Fibroblast of the aortic adventitia (primary cell): ENCODE measurements around the gene ITGA11. TPM values are rescaled to one million over a fixed set of nuclear protein-coding genes. Genes with fewer than 3 reads are reported as not detected.

Experiments
- DNase-seq: peaks from one replicate; pipeline ENCODE4 v3.0.0-alpha.2; 2010; ENCODE audit warnings: low read depth
- H3K4me3 ChIP-seq: 2 replicates; pipeline ENCODE4 v1.5.1; 2011; ENCODE audit warnings: low read depth, mild to moderate bottlenecking, control low read depth, low read length, moderate library complexity
- total RNA-seq: library from RNA; depleted of rRNA; stranded (reverse); fragments of >200 nt; gene quantifications from 2 replicates; pipeline ENCODE4 v1.2.3, GENCODE V29; 2012; ENCODE audit warnings: low replicate concordance
- TF ChIP-seq, protein P1 (sequence below): IDR thresholded peaks from 2 replicates; pipeline ENCODE4 v1.5.1; 2011; ENCODE audit warnings: mild to moderate bottlenecking, low read length, control low read depth, inconsistent platforms; ENCODE audit not compliant: insufficient read depth

The ITGA11 gene
- total RNA-seq, 1 donor, result 81.1 TPM

DNA sequence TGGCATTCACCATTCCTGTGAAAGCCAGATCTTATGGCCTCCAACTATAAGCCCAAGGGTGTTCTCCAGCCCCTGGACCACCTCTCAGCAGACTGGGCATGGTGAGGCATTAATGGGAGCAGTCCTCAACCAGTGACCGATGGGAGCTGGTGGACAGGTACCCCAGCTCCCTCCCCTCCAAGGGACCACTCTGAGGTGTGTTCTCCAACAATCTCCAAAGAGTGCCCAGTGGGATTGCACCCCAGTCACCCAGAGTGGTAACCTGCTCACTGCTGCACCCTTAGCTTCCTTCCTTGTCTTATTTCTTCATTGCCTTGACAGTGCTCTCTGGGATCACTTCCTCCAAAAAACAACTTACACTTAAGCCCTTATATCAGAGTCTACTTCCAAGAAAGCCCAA is 8.2 kb upstream of the ITGA11 start:
- TF ChIP-seq, protein P1, sequence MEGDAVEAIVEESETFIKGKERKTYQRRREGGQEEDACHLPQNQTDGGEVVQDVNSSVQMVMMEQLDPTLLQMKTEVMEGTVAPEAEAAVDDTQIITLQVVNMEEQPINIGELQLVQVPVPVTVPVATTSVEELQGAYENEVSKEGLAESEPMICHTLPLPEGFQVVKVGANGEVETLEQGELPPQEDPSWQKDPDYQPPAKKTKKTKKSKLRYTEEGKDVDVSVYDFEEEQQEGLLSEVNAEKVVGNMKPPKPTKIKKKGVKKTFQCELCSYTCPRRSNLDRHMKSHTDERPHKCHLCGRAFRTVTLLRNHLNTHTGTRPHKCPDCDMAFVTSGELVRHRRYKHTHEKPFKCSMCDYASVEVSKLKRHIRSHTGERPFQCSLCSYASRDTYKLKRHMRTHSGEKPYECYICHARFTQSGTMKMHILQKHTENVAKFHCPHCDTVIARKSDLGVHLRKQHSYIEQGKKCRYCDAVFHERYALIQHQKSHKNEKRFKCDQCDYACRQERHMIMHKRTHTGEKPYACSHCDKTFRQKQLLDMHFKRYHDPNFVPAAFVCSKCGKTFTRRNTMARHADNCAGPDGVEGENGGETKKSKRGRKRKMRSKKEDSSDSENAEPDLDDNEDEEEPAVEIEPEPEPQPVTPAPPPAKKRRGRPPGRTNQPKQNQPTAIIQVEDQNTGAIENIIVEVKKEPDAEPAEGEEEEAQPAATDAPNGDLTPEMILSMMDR, result no peak
- no peak for DNase-seq
- H3K4me3 ChIP-seq, result no peak overlapping the region

DNA sequence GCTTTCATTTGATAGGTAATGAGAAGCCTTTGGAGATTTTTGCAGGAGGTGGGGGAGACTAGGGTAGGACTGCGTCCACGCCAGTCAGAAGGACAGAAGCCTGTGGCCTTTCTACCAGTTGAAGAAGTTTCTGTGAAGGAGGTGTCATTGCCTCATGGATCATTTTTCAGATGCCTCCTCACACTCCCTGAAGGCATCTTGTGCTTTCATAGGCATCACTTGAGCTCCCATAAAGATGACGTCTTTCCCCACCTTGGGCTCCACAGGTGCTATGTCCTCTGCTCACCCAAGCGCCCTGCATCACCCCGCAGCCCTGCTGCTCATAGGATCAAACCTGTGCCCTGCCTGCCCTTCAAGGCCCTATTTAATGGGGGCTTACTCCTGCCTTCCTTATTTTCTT is 7.5 kb upstream of the ITGA11 start:
- no peak overlapping the region for H3K4me3 ChIP-seq
- TF ChIP-seq, protein P1, result no peak
- no peak for DNase-seq

DNA sequence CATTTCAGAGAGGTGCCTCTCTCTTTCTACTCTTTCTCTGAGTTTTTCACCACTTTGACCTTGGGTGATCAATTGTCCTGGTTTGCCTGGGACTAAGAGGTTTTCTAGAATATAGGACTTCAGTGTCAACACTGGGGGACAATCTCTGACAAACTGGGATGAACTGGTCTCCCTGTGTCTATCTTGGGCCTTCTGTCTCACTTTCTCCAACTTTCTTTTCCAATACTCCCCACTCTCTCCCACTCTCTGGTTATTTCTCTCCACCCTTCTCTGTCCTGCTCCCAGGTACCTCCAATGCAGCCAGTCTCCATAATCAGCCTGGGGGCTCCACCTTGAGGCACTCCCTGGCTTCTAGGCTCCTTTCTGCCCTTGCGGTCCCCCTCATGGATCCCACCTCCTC is 4.7 kb upstream of the ITGA11 start:
- DNase-seq, result no peak
- TF ChIP-seq, protein P1, result no peak
- H3K4me3 ChIP-seq, result no peak overlapping the region

DNA sequence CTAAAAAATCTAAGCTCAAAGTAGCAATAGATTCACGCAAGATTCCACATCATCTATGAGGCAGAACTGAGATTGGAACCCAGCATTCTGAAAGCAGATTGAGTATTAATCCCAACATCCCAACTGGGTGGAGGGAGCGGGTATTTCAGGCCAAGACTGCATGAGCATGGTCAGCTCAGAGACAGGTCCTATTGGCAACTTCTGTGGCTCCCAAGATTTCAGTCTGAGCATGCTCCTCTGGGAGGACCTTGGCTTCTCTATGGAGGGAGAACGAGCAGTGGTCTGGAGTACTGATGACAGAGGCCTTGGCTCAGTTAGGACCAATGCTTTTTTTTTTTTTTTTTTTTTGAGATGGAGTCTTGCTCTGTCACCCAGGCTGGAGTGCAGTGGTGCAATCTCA is 4.0 kb upstream of the ITGA11 start:
- TF ChIP-seq, protein P1, result no peak
- DNase-seq, result no peak
- no peak overlapping the region for H3K4me3 ChIP-seq

DNA sequence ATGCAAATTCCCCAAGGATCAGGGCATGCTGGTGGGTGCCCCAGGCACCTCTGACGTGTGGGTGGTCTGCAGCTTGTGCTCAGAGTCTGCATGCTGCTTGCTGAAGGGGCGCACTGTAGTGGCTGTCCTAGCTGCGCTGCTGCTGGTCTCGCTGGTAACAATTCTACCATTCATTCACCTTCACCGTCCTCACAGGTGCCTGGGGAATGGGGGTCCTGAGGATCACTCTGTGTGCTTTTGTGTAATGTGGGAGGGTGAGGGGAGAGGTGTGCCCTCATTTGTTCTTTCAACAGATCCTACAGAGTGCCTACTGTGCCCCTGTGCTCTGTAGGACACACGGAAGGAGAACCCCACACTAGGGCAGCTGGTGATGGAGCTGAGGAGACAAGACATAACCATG is 2.1 kb upstream of the ITGA11 start:
- H3K4me3 ChIP-seq, result no peak overlapping the region
- no peak for DNase-seq
- TF ChIP-seq, protein P1, result no peak

DNA sequence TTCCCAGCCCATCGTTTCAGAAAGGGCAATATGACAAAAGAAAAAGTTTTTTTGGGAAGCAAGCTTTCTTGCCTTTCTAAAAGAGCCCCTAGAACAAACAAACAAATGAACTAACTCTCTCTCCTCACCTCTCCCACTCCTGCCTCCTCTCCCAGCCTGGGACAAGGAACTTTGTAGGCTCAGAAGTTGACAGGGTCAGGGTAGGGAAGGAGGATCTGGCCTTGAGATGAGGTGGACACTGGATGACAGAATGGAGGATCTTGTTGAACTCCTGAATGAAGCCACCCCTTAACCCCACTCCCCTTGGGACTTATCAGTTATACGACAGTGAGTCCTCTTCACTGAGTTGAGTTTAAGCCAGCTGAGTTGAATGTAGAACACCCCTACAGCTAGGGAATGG is 1.6 kb upstream of the ITGA11 start:
- TF ChIP-seq, protein P1, result no peak
- H3K4me3 ChIP-seq, result no peak overlapping the region
- DNase-seq, result no peak

DNA sequence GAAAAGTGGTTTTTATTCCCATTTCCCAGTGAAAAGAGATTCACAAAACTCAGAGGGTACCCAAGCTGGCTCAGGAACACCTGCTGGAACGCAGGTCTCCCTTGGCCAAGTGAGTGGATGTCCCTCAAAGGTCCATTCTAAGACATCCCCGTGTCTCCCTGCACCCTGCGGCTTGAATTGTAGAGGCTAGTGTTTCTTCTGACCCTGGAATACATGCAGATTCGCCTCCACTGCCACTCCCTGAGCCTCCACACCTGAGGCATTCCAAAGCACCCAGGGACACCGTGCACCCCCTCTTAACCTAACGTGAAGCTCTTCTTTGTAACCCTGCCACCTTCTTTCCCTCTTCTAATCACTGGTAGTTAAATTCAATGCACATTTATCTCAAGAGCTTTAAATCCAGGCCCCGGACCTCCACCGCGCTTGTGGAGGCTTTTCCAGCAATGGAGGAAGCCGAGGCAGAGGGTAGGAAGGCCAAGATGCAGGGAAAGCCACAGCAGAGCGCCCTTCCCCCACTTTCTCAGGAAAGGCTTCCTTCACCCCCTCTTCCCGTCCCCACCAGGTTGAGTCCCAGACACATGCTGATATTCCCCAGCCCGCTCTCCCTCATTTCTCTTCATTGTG is 590 bp upstream of the ITGA11 start:
- peak overlapping the region; percentile 84 for H3K4me3 ChIP-seq
- TF ChIP-seq, protein P1, result no peak
- DNase-seq, result no peak
